GM12878 (cell line): ENCODE measurements around the gene CNIH2. TPM values are rescaled to one million over a fixed set of nuclear protein-coding genes. Genes with fewer than 3 reads are reported as not detected.

ENCODE experiments used
- ATAC-seq: fragments of 200-7000 bp; cut with Tn5 transposase; 3 replicates; pipeline ENCODE4 v1.9.1; 2020; ENCODE audit warnings: mild to moderate bottlenecking, moderate library complexity
- BruUV-seq: library from RNA; stranded (reverse); fragments of 400-500 nt; replicated peaks from 2 replicates; lab custom pipeline; 2021; lab: Mats Ljungman, UMichigan
- CTCF ChIA-PET: fragments of 300-600 bp; sonication (Branson Sonifier 250); formaldehyde crosslinking; extraction: SDS; loops from one replicate; lab custom pipeline; 2021; ENCODE audit warnings: inconsistent platforms; lab: Yijun Ruan, JAX
- POLR2A ChIA-PET: fragments of 350-600 bp; formaldehyde crosslinking; extraction: SDS; loops from one replicate; lab custom pipeline; 2021; ENCODE audit warnings: inconsistent platforms; lab: Charles Lee
- RAD21 ChIA-PET: fragments of 300-600 bp; sonication (Branson Sonifier 250); formaldehyde crosslinking; loops from one replicate; lab custom pipeline; 2023; ENCODE audit warnings: antibody characterized with exemption; ENCODE audit not compliant: unreplicated experiment; lab: Charles Lee
- SMC1A ChIA-PET: fragments of 300-600 bp; sonication (Branson Sonifier 250); formaldehyde crosslinking; loops from one replicate; lab custom pipeline; 2023; ENCODE audit not compliant: unreplicated experiment, uncharacterized antibody; lab: Charles Lee
- DNase-seq: peaks from one replicate; pipeline ENCODE4 v3.0.0-alpha.2; 2011; ENCODE audit warnings: low read depth, low spot score
- FAIRE-seq: peaks from 3 replicates; lab custom pipeline; 2011; peaks lifted over from hg19 to GRCh38; lab: Jason Lieb, UNC
- H2AFZ ChIP-seq: 2 replicates; pipeline ENCODE4 v1.6.0; 2011; ENCODE audit warnings: low read depth, low read length, control low read depth; ENCODE audit not compliant: control insufficient read depth
- H3K27ac ChIP-seq: 2 replicates; pipeline ENCODE4 v1.5.1; 2011; ENCODE audit warnings: control low read depth; ENCODE audit not compliant: control insufficient read depth, insufficient read depth
- H3K27me3 ChIP-seq, 2 experiments: replicated peaks in 1 of 2; 2 replicates each; pipeline versions ENCODE4 v1.6.0 to v1.6.1; 2011; ENCODE audit warnings: low read length in 1 of 2; ENCODE audit not compliant: control insufficient read depth in 2 of 2, insufficient read depth in 2 of 2
- H3K36me3 ChIP-seq, 2 experiments: 2 replicates each; pipeline ENCODE4 v1.5.1; 2011; ENCODE audit warnings: low read length in 1 of 2; ENCODE audit not compliant: control insufficient read depth in 2 of 2, insufficient read depth in 2 of 2
- H3K4me1 ChIP-seq: 2 replicates; pipeline ENCODE4 v1.6.1; 2011; ENCODE audit warnings: mild to moderate bottlenecking, low read length, moderate library complexity, mixed read lengths; ENCODE audit not compliant: control insufficient read depth, insufficient read depth
- H3K4me2 ChIP-seq: 2 replicates; pipeline ENCODE4 v1.6.0; 2011; ENCODE audit warnings: control low read depth; ENCODE audit not compliant: control insufficient read depth, insufficient read depth
- H3K4me3 ChIP-seq: fragments of 200-600 bp; sonication (generic); 2 replicates; pipeline ENCODE4 v1.5.1; 2016
- H3K79me2 ChIP-seq: 2 replicates; pipeline ENCODE4 v1.6.0; 2011; ENCODE audit warnings: low read length; ENCODE audit not compliant: control insufficient read depth, insufficient read depth
- H3K9ac ChIP-seq: 2 replicates; pipeline ENCODE4 v1.8.0; 2011; ENCODE audit warnings: low read length, control low read depth, mixed read lengths; ENCODE audit not compliant: control insufficient read depth, insufficient read depth
- H3K9me3 ChIP-seq: replicated peaks from 3 replicates; pipeline ENCODE4 v1.5.1; 2011; ENCODE audit warnings: mild to moderate bottlenecking, low read length; ENCODE audit not compliant: control insufficient read depth, insufficient read depth
- H4K20me1 ChIP-seq: 2 replicates; pipeline ENCODE4 v1.6.0; 2011; ENCODE audit not compliant: control insufficient read depth, insufficient read depth
- EGR1 ChIP-seq, 2 experiments: IDR thresholded peaks; 1 replicate in 1 of 2; 2 replicates in 1 of 2; pipeline ENCODE4 v1.6.1; 2011 to 2012; ENCODE audit warnings: low read depth in 2 of 2, low read length in 2 of 2, borderline replicate concordance in 1 of 2, mild to moderate bottlenecking in 1 of 2, moderate library complexity in 1 of 2
- ETV6 ChIP-seq, 2 experiments: fragments of 450-650 bp in 1 of 2; IDR thresholded peaks in 1 of 2; conservative IDR thresholded peaks in 1 of 2; 2 replicates each; pipeline ENCODE4 v1.6.1; 2014; ENCODE audit warnings: antibody characterized with exemption in 1 of 2, borderline replicate concordance in 1 of 2, low read depth in 1 of 2, mild to moderate bottlenecking in 1 of 2, moderate library complexity in 1 of 2
- GATAD2B ChIP-seq: fragments of 450-650 bp; conservative IDR thresholded peaks from 2 replicates; pipeline ENCODE4 v1.6.1; 2017; ENCODE audit warnings: low read depth, mild to moderate bottlenecking, moderate library complexity
- HDGF ChIP-seq: fragments of 450-650 bp; IDR thresholded peaks from 2 replicates; pipeline ENCODE4 v1.6.1; 2016; ENCODE audit warnings: antibody characterized with exemption
- IRF3 ChIP-seq: fragments of 450-650 bp; IDR thresholded peaks from 2 replicates; pipeline ENCODE4 v1.6.1; 2014; ENCODE audit warnings: mild to moderate bottlenecking
- MTA2 ChIP-seq: fragments of 450-650 bp; IDR thresholded peaks from 2 replicates; pipeline ENCODE4 v1.6.1; 2016; ENCODE audit warnings: low read depth, mild to moderate bottlenecking, moderate library complexity
- MYC ChIP-seq: IDR thresholded peaks from 2 replicates; pipeline ENCODE4 v1.6.1; 2011; ENCODE audit warnings: mild to moderate bottlenecking, low read length, moderate library complexity, inconsistent platforms; ENCODE audit not compliant: insufficient read depth, insufficient replicate concordance, insufficient read length, severe bottlenecking
- NFIC ChIP-seq: IDR thresholded peaks from 2 replicates; pipeline ENCODE4 v1.6.1; 2012; ENCODE audit warnings: low read depth, mild to moderate bottlenecking, inconsistent platforms, low read length, moderate library complexity
- PML ChIP-seq: IDR thresholded peaks from 2 replicates; pipeline ENCODE4 v1.6.1; 2012; ENCODE audit warnings: low read length, inconsistent platforms
- RCOR1 ChIP-seq: conservative IDR thresholded peaks from 2 replicates; pipeline ENCODE4 v1.6.1; 2012; ENCODE audit warnings: low read depth, low read length, improper control_type of control experiment
- SKIL ChIP-seq: fragments of 450-650 bp; IDR thresholded peaks from 2 replicates; pipeline ENCODE4 v1.6.1; 2017; ENCODE audit warnings: mild to moderate bottlenecking, low read depth, inconsistent platforms; ENCODE audit not compliant: poor library complexity, severe bottlenecking
- STAT1 ChIP-seq: fragments of 450-650 bp; conservative IDR thresholded peaks from 2 replicates; pipeline ENCODE4 v1.6.1; 2014; ENCODE audit warnings: antibody characterized with exemption, mild to moderate bottlenecking
- ZSCAN29 ChIP-seq: fragments of 450-650 bp; IDR thresholded peaks from 2 replicates; pipeline ENCODE4 v1.6.1; 2017; ENCODE audit warnings: mild to moderate bottlenecking, moderate library complexity
- WGBS: methylation state at CpG from one replicate; pipeline ENCODE4 v1.1.6; 2016; ENCODE audit warnings: low lambda C conversion rate; ENCODE audit not compliant: insufficient replicate concordance, insufficient coverage; ENCODE audit errors: missing lambda C conversion rate; 5-methylcytosine and 5-hydroxymethylcytosine counted together
- in situ Hi-C: fragments of 300-500 bp; cut with MboI; formaldehyde crosslinking; loops from 9 replicates; pipeline ENCODE4 v1.14.3; 2018; ENCODE audit warnings: mixed read lengths
- intact Hi-C: fragments of 100-400 bp; cut with micrococcal nuclease; formaldehyde crosslinking; loops from one replicate; pipeline ENCODE4 v1.14.2; 2022; ENCODE audit not compliant: unreplicated experiment
- polyA plus RNA-seq, 11 experiments: library from polyadenylated mRNA; depleted of rRNA in 4 of 11; unstranded in 6 of 11; stranded (reverse) in 5 of 11; fragments of >200 nt; fragmentation: Nextera tagmentation in 4 of 11; fragmentation: Illumina TruSeq in 1 of 11; extraction: Ambion mirVana in 4 of 11; extraction: Trizol in 1 of 11; gene quantifications; 1 replicate in 1 of 11; 2 replicates in 10 of 11; pipeline versions ENCODE4 v1.2.1 to v1.2.3, GENCODE V29; 2011 to 2016; ENCODE audit warnings: inconsistent platforms in 2 of 11, missing spikeins in 2 of 11, low read depth in 1 of 11
- total RNA-seq, 4 experiments: library from RNA; depleted of rRNA in 3 of 4; stranded (reverse); fragments of >200 nt in 3 of 4; fragmentation: Illumina TruSeq in 1 of 4; extraction: Trizol in 1 of 4; gene quantifications; 2 replicates each; pipeline versions ENCODE4 v1.2.1 to v1.2.3, GENCODE V29; 2013 to 2021
- TF ChIP-seq, protein P1 (sequence below): fragments of 450-650 bp; IDR thresholded peaks from 2 replicates; pipeline ENCODE4 v1.6.1; 2018; ENCODE audit warnings: borderline replicate concordance, mild to moderate bottlenecking; ENCODE audit not compliant: partially characterized antibody

Gene CNIH2
- total and polyA plus RNA-seq, 10 of the 15 experiments (the other 5 are each of a cell fraction or from before 2014, with no cell fraction given), result 0.07 to 1.3 (median 0.68) TPM; not detected in 2

- Histone ChIP-seq H3K27ac (no peak overlapping the region), H3K27me3 (no peaks in the 10 kb centered on the region; a peak in 1 of 4 replicates), H2AFZ (peak overlapping the region; percentile 11; the same call in 1 of the 2 replicates), H3K9ac (no peak overlapping the region), H3K4me1 (peaks cover 15% of the 10 kb centered on the region), H3K9me3 (no peaks in the 10 kb centered on the region), H3K4me3 (peak overlapping the region; percentile 53), H3K36me3 (no peaks in the 10 kb centered on the region), H4K20me1 (no peaks in the 10 kb centered on the region), H3K79me2 (no peaks in the 10 kb centered on the region), H3K4me2 (peak overlapping the region; percentile 40)
- BruUV-seq, result no TSS peak
- RAD21 ChIA-PET, result interaction anchor here (0.5 to 3.0 kb wide), 23 partner anchors 8 to 298 kb away, joined by 3 to 49 read pairs (median 6); partner anchors contain the start of genes B4GAT1, DPP3, MRPL11 and RIN1
- DNase-seq (no peak), ATAC-seq (no peak), FAIRE-seq (no peak)
- in situ Hi-C loops (no loop called here), intact Hi-C loops (loop anchor here (2.0 kb wide), 1 partner anchor 31 kb away; the partner anchor contains the start of gene BRMS1)
- CTCF ChIA-PET, result interaction anchor here (1.2 to 6.3 kb wide), 9 partner anchors 9 to 303 kb away, joined by 4 to 166 read pairs (median 21); partner anchors contain the start of genes RBM14, RIN1, SLC29A2 and YIF1A
- POLR2A ChIA-PET, result interaction anchor here (0.5 to 2.9 kb wide), 9 partner anchors 22 to 1386 kb away, joined by 4 to 19 read pairs (median 7); partner anchors contain the start of genes BRMS1, RAB1B, RIN1 and SLC29A2
- SMC1A ChIA-PET, result interaction anchor here (0.6 to 2.8 kb wide), 9 partner anchors 8 to 412 kb away, joined by 3 to 33 read pairs (median 7); partner anchors contain the start of genes BRMS1, RIN1, TMEM151A and YIF1A
- 83% methylated on average over 21 of the region's 38 CpGs for WGBS
- TF ChIP-seq SKIL (no peak), ZSCAN29 (no peak), RCOR1 (no peak), HDGF (no peak), STAT1 (no peak), EGR1 (IDR thresholded peaks at IDR 0.05; ENCODE audit: borderline replicate concordance in 1 of 2, low read depth in 2 of 2, low read length in 2 of 2) (no peak), IRF3 (no peak), ETV6 (conservative IDR thresholded peaks at IDR 0.05 in 1 of 2, IDR thresholded peaks at IDR 0.05 in 1 of 2; ENCODE audit: borderline replicate concordance in 1 of 2, low read depth in 1 of 2) (no peak), GATAD2B (no peak), MTA2 (no peak), PML (no peak), MYC (no peak), NFIC (no peak)
- TF ChIP-seq, protein P1, sequence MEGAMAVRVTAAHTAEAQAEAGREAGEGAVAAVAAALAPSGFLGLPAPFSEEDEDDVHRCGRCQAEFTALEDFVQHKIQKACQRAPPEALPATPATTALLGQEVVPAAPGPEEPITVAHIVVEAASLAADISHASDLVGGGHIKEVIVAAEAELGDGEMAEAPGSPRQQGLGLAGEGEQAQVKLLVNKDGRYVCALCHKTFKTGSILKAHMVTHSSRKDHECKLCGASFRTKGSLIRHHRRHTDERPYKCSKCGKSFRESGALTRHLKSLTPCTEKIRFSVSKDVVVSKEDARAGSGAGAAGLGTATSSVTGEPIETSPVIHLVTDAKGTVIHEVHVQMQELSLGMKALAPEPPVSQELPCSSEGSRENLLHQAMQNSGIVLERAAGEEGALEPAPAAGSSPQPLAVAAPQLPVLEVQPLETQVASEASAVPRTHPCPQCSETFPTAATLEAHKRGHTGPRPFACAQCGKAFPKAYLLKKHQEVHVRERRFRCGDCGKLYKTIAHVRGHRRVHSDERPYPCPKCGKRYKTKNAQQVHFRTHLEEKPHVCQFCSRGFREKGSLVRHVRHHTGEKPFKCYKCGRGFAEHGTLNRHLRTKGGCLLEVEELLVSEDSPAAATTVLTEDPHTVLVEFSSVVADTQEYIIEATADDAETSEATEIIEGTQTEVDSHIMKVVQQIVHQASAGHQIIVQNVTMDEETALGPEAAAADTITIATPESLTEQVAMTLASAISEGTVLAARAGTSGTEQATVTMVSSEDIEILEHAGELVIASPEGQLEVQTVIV, result no peak
These were observed 35.6 kb downstream of the CNIH2 start for GRCh38 chr11:66313321-66314185.
